Natural killer cell (primary cell): ENCODE measurements around the gene CLASP1. TPM values are rescaled to one million over a fixed set of nuclear protein-coding genes. Genes with fewer than 3 reads are reported as not detected.
A peak's percentile ranks its signal among the peaks of the same experiment; 100 is the strongest.
"Not testable (repeated sequence)": the region's sequence is repeated elsewhere in the genome, so short reads cannot be mapped to it uniquely, and the experiment has no call there.

Experiments
- ATAC-seq, 3 donors: fragments of 150-1000 bp in 2 of 3; fragments of 200-7000 bp in 1 of 3; cut with Tn5 transposase; 1 replicate in 1 of 3; 2 replicates in 2 of 3; pipeline ENCODE4 v1.10.0; 2021; ENCODE audit warnings: mild to moderate bottlenecking in 2 of 3, moderate library complexity in 2 of 3
- DNase-seq, 2 donors: peaks; one replicate each; pipeline versions ENCODE4 v3.0.0 to v3.0.0-alpha.2; 2013 to 2021; ENCODE audit warnings: mixed read lengths in 1 of 2
- H3K27ac ChIP-seq: one replicate; pipeline ENCODE4 v1.5.1; 2013; ENCODE audit warnings: mild to moderate bottlenecking, low read length
- H3K27me3 ChIP-seq: one replicate; pipeline ENCODE4 v1.6.1; 2013; ENCODE audit warnings: low read length; ENCODE audit not compliant: control insufficient read depth, insufficient read depth
- H3K36me3 ChIP-seq: one replicate; pipeline ENCODE4 v1.6.1; 2013; ENCODE audit warnings: low read length; ENCODE audit not compliant: control insufficient read depth, insufficient read depth
- H3K4me1 ChIP-seq: one replicate; pipeline ENCODE4 v1.6.1; 2013; ENCODE audit warnings: low read length; ENCODE audit not compliant: control insufficient read depth, insufficient read depth
- H3K4me3 ChIP-seq: one replicate; pipeline ENCODE4 v1.5.1; 2013; ENCODE audit warnings: low read length
- H3K9me3 ChIP-seq: one replicate; pipeline ENCODE4 v1.6.1; 2013; ENCODE audit warnings: low read length; ENCODE audit not compliant: control insufficient read depth, insufficient read depth
- H3K27ac Mint-ChIP-seq, 2 donors: one replicate each; pipeline ENCODE4 v1.8.0; 2022; ENCODE audit warnings: mild to moderate bottlenecking in 2 of 2, mixed read lengths in 2 of 2, moderate library complexity in 1 of 2
- H3K27me3 Mint-ChIP-seq, 2 donors: one replicate each; pipeline ENCODE4 v1.8.0; 2022; ENCODE audit warnings: low read depth in 2 of 2, mixed read lengths in 2 of 2
- H3K36me3 Mint-ChIP-seq: one replicate; pipeline ENCODE4 v1.8.0; 2022; ENCODE audit warnings: mixed read lengths
- H3K4me1 Mint-ChIP-seq, 2 donors: one replicate each; pipeline ENCODE4 v1.8.0; 2022; ENCODE audit warnings: mixed read lengths in 2 of 2
- H3K4me3 Mint-ChIP-seq: one replicate; pipeline ENCODE4 v1.8.0; 2022; ENCODE audit warnings: mild to moderate bottlenecking, moderate library complexity, mixed read lengths
- H3K9me3 Mint-ChIP-seq, 2 donors: one replicate each; pipeline ENCODE4 v1.8.0; 2022; ENCODE audit warnings: mixed read lengths in 2 of 2
- CTCF ChIP-seq: fragments of 200-600 bp; IDR thresholded peaks from one replicate; pipeline ENCODE4 v1.8.0; 2022; ENCODE audit warnings: antibody characterized with exemption
- WGBS: methylation state at CpG from one replicate; pipeline ENCODE4 v1.1.7; 2013; ENCODE audit warnings: missing lambda C conversion rate; ENCODE audit not compliant: insufficient coverage; 5-methylcytosine and 5-hydroxymethylcytosine counted together
- intact Hi-C: fragments of 100-400 bp; cut with micrococcal nuclease; formaldehyde crosslinking; loops from one replicate; pipeline ENCODE4 v1.14.2; 2022
- total RNA-seq, 4 donors: library from RNA; stranded (reverse); fragments of 120-200 nt in 1 of 4; gene quantifications; one replicate each; pipeline versions ENCODE4 v1.2.3 to v1.2.4, GENCODE V29; 2013 to 2022

CLASP1 gene
- total RNA-seq, 3 donors from 2014 or later (not counting 1 experiment from before 2014, with no cell fraction given): 125 to 142 (median 127) TPM

- Histone ChIP-seq H3K9me3 (no peaks in the 10 kb centered on the region), H3K4me3 (no peak overlapping the region), H3K27me3 (no peaks in the 10 kb centered on the region), H3K4me1 (no peaks in the 10 kb centered on the region), H3K27ac (no peak overlapping the region), H3K36me3 (peaks cover 2% of the 10 kb centered on the region)
- Mint-ChIP-seq H3K36me3 (no peaks in the 10 kb centered on the region), H3K4me1 (peaks cover 0 to 4% of the 10 kb centered on the region in 2 donors), H3K4me3 (no peak overlapping the region), H3K9me3 (no peaks in the 10 kb centered on the region), H3K27me3 (no peaks in the 10 kb centered on the region), H3K27ac (no peak overlapping the region)
- no peak for TF ChIP-seq CTCF
- ATAC-seq (no peak), DNase-seq (no peak)
- intact Hi-C loops: no loop called here
- WGBS: 79% methylated on average over 6 of the region's 6 CpGs
These were observed 10.7 kb upstream of the CLASP1 start for GRCh38 chr2:121659933-121660332.

- H3K36me3 Mint-ChIP-seq, H3K27ac ChIP-seq, H3K4me1 ChIP-seq, H3K27me3 Mint-ChIP-seq, H3K4me3 ChIP-seq, intact Hi-C loops, DNase-seq, H3K27me3 ChIP-seq, H3K36me3 ChIP-seq, ATAC-seq, H3K9me3 Mint-ChIP-seq, H3K9me3 ChIP-seq, H3K4me3 Mint-ChIP-seq: not testable (repeated sequence)
- H3K27ac Mint-ChIP-seq: peak overlapping the region; percentile 44 to 52
- 91% methylated on average over 1 of the region's 1 CpG for WGBS
- H3K4me1 Mint-ChIP-seq: peaks cover 4 to 14% of the 10 kb centered on the region in 2 donors
These were observed 9.1 kb upstream of the CLASP1 start for GRCh38 chr2:121658393-121658792.

GRCh38 chr2:121653035-121653434, 3.8 kb upstream of the CLASP1 start:
- no peaks in the 10 kb centered on the region for H3K27me3 ChIP-seq
- DNase-seq (no peak), ATAC-seq (no peak)
- no peaks in the 10 kb centered on the region for H3K36me3 ChIP-seq
- peaks cover 45 to 53% of the 10 kb centered on the region in 2 donors for H3K4me1 Mint-ChIP-seq
- no peak overlapping the region for H3K27ac ChIP-seq
- no CpG with 5 or more reads among the region's 1 CpG for WGBS
- peaks cover 15% of the 10 kb centered on the region for H3K4me1 ChIP-seq
- TF ChIP-seq CTCF: no peak
- no peak overlapping the region for H3K4me3 ChIP-seq
- peak overlapping the region; percentile 0 to 24 for H3K27ac Mint-ChIP-seq
- intact Hi-C loops: loop anchor here (5.0 kb wide), 1 partner anchor 64 kb away; no protein-coding TSS in a partner anchor
- no peaks in the 10 kb centered on the region for H3K9me3 Mint-ChIP-seq
- no peaks in the 10 kb centered on the region for H3K27me3 Mint-ChIP-seq
- H3K4me3 Mint-ChIP-seq: no peak overlapping the region
- no peaks in the 10 kb centered on the region for H3K9me3 ChIP-seq
- peaks cover 7% of the 10 kb centered on the region for H3K36me3 Mint-ChIP-seq

GRCh38 chr2:121650315-121650930, 1.2 kb upstream of the CLASP1 start:
- H3K4me3 ChIP-seq: peak overlapping the region; percentile 88
- H3K9me3 Mint-ChIP-seq: no peaks in the 10 kb centered on the region
- peak; percentile 26 to 44 for DNase-seq
- H3K36me3 ChIP-seq: no peaks in the 10 kb centered on the region
- no peak for ATAC-seq
- H3K4me3 Mint-ChIP-seq: peak overlapping the region; percentile 100
- H3K27me3 ChIP-seq: no peaks in the 10 kb centered on the region
- no peaks in the 10 kb centered on the region for H3K9me3 ChIP-seq
- peak overlapping the region; percentile 99 for H3K27ac ChIP-seq
- H3K27me3 Mint-ChIP-seq: no peaks in the 10 kb centered on the region
- TF ChIP-seq CTCF: no peak
- peaks cover 56 to 68% of the 10 kb centered on the region in 2 donors for H3K4me1 Mint-ChIP-seq
- H3K4me1 ChIP-seq: peaks cover 17% of the 10 kb centered on the region
- intact Hi-C loops: loop anchor here (1.0 to 5.0 kb wide), 2 partner anchors 67 to 86 kb away; partner anchors contain the start of gene NIFK
- H3K27ac Mint-ChIP-seq: peak overlapping the region; percentile 99 to 100
- H3K36me3 Mint-ChIP-seq: peaks cover 7% of the 10 kb centered on the region
- WGBS: 1% methylated on average over 22 of the region's 23 CpGs
